Right atrium auricular region (tissue), 2 donors: Measurements from ENCODE around the gene NUP205. TPM values are rescaled to one million over a fixed set of nuclear protein-coding genes. Genes with fewer than 3 reads are reported as not detected.

Source experiments
- DNase-seq: peaks from one replicate; pipeline ENCODE4 v3.0.0-alpha.2; 2019; ENCODE audit warnings: low spot score
- H3K27ac ChIP-seq, 2 donors: fragments of 200-600 bp; sonication (generic); 1 replicate in 1 of 2; 2 replicates in 1 of 2; pipeline ENCODE4 v1.5.1; 2016 to 2019
- H3K27me3 ChIP-seq, 2 donors: fragments of 200-600 bp; sonication (generic); one replicate each; pipeline versions ENCODE4 v1.5.1 to v1.6.0; 2017 to 2019
- H3K36me3 ChIP-seq: fragments of 200-600 bp; sonication (generic); one replicate; pipeline ENCODE4 v1.5.1; 2016
- H3K4me1 ChIP-seq, 2 donors: fragments of 200-600 bp; sonication (generic); one replicate each; pipeline versions ENCODE4 v1.5.1 to v1.6.0; 2017 to 2019
- H3K4me3 ChIP-seq, 2 donors: fragments of 200-600 bp; sonication (generic); 1 replicate in 1 of 2; 2 replicates in 1 of 2; pipeline ENCODE4 v1.5.1; 2017 to 2019; ENCODE audit warnings: mild to moderate bottlenecking in 1 of 2, moderate library complexity in 1 of 2
- H3K9me3 ChIP-seq, 2 donors: fragments of 200-600 bp; sonication (generic); one replicate each; pipeline ENCODE4 v1.5.1; 2019
- CTCF ChIP-seq, 2 donors: fragments of 200-600 bp; sonication (generic); IDR thresholded peaks; one replicate each; pipeline ENCODE4 v1.5.1; 2019; ENCODE audit warnings: antibody characterized with exemption in 2 of 2
- total RNA-seq, 2 donors: library from RNA; depleted of rRNA; stranded (reverse); fragments of >200 nt; gene quantifications; one replicate each; pipeline ENCODE4 v1.1.0, GENCODE V29; 2016

Gene NUP205
- total RNA-seq, 2 donors from 2014 or later = 14.3 to 17.2 TPM

- no peaks in the 10 kb centered on the region for H3K9me3 ChIP-seq
Measured at GRCh38 chr7:135584362-135585353, 26.9 kb downstream of the NUP205 start.

GRCh38 chr7:135597181-135597925, 39.6 kb downstream of the NUP205 start:
- TF ChIP-seq CTCF (IDR thresholded peaks at IDR 0.05) = no peak
- H3K4me3 ChIP-seq = no peak overlapping the region
- H3K4me1 ChIP-seq = no peaks in the 10 kb centered on the region
- H3K27ac ChIP-seq = no peak overlapping the region
- H3K27me3 ChIP-seq = no peaks in the 10 kb centered on the region
- no peak for DNase-seq
- H3K36me3 ChIP-seq = peaks cover 56% of the 10 kb centered on the region
- H3K9me3 ChIP-seq = no peaks in the 10 kb centered on the region

More at GRCh38 chr7:135584362-135585353, 26.9 kb downstream of the NUP205 start:
- no peaks in the 10 kb centered on the region for H3K27me3 ChIP-seq
- no peak for DNase-seq
- TF ChIP-seq CTCF (IDR thresholded peaks at IDR 0.05) = no peak
- H3K27ac ChIP-seq = no peak overlapping the region
- no peaks in the 10 kb centered on the region for H3K4me1 ChIP-seq
- no peak overlapping the region for H3K4me3 ChIP-seq
- H3K36me3 ChIP-seq = peaks cover 47% of the 10 kb centered on the region

- H3K9me3 ChIP-seq = no peaks in the 10 kb centered on the region
- no peak overlapping the region for H3K27ac ChIP-seq
- TF ChIP-seq CTCF (IDR thresholded peaks at IDR 0.05) = no peak
- no peak for DNase-seq
- peaks cover 55% of the 10 kb centered on the region for H3K36me3 ChIP-seq
- no peak overlapping the region for H3K4me3 ChIP-seq
- no peaks in the 10 kb centered on the region for H3K4me1 ChIP-seq
- no peaks in the 10 kb centered on the region for H3K27me3 ChIP-seq
Measured at GRCh38 chr7:135597926-135598305, 40.2 kb downstream of the NUP205 start.

- TF ChIP-seq CTCF (IDR thresholded peaks at IDR 0.05) = no peak
- Histone ChIP-seq H3K9me3 (no peaks in the 10 kb centered on the region), H3K4me3 (no peak overlapping the region), H3K27ac (no peak overlapping the region), H3K27me3 (no peaks in the 10 kb centered on the region), H3K36me3 (peaks cover 44% of the 10 kb centered on the region), H3K4me1 (no peaks in the 10 kb centered on the region)
- no peak for DNase-seq
Measured at GRCh38 chr7:135599471-135599870, 41.8 kb downstream of the NUP205 start.

- Histone ChIP-seq H3K4me1 (no peaks in the 10 kb centered on the region), H3K27ac (no peak overlapping the region), H3K9me3 (no peaks in the 10 kb centered on the region), H3K4me3 (no peak overlapping the region), H3K36me3 (peaks cover 44% of the 10 kb centered on the region), H3K27me3 (no peaks in the 10 kb centered on the region)
- no peak for DNase-seq
- no peak for TF ChIP-seq CTCF (IDR thresholded peaks at IDR 0.05)
Measured at GRCh38 chr7:135600226-135600625, 42.5 kb downstream of the NUP205 start.
